DND-41 (cell line): ENCODE measurements around the gene PODXL.

Experiments
- ATAC-seq: fragments of 200-7000 bp; cut with Tn5 transposase; 3 replicates; pipeline ENCODE4 v1.9.1; 2021; ENCODE audit warnings: low read depth; ENCODE audit not compliant: insufficient read depth
- DNase-seq: peaks from one replicate; pipeline ENCODE4 v3.0.0-alpha.2; 2020
- H2AFZ ChIP-seq: 2 replicates; pipeline ENCODE4 v1.6.0; 2012; ENCODE audit warnings: low read depth, low read length
- H3K27ac ChIP-seq: 2 replicates; pipeline ENCODE4 v1.5.1; 2012; ENCODE audit warnings: low read length, inconsistent platforms
- H3K27me3 ChIP-seq: fragments of 200-600 bp; sonication (generic); 2 replicates; pipeline ENCODE4 v1.6.0; 2012; ENCODE audit warnings: low read length, mild to moderate bottlenecking, inconsistent platforms; ENCODE audit not compliant: insufficient read depth, poor library complexity
- H3K36me3 ChIP-seq: 2 replicates; pipeline ENCODE4 v1.5.1; 2012; ENCODE audit warnings: low read length, inconsistent platforms; ENCODE audit not compliant: insufficient read depth
- H3K4me1 ChIP-seq: 2 replicates; pipeline ENCODE4 v1.5.1; 2012; ENCODE audit warnings: mild to moderate bottlenecking, low read length; ENCODE audit not compliant: insufficient read depth
- H3K4me2 ChIP-seq: 2 replicates; pipeline ENCODE4 v1.6.0; 2012; ENCODE audit warnings: mild to moderate bottlenecking, moderate library complexity, low read length, inconsistent platforms; ENCODE audit not compliant: insufficient read depth
- H3K4me3 ChIP-seq, 2 experiments: fragments of 200-600 bp in 1 of 2; shearing (Covaris generic) in 1 of 2; 2 replicates each; pipeline ENCODE4 v1.5.1; 2012 to 2016; ENCODE audit warnings: inconsistent platforms in 2 of 2, low read length in 2 of 2, mild to moderate bottlenecking in 2 of 2, low read depth in 1 of 2, moderate library complexity in 1 of 2
- H3K79me2 ChIP-seq: 2 replicates; pipeline ENCODE4 v1.6.0; 2012; ENCODE audit warnings: low read length, inconsistent platforms; ENCODE audit not compliant: insufficient read depth
- H3K9ac ChIP-seq: 2 replicates; pipeline ENCODE4 v1.6.0; 2012; ENCODE audit warnings: low read depth, mild to moderate bottlenecking, inconsistent platforms, low read length, moderate library complexity
- H3K9me3 ChIP-seq: 2 replicates; pipeline ENCODE4 v1.5.1; 2012; ENCODE audit warnings: low read length, moderate library complexity, mild to moderate bottlenecking, inconsistent platforms; ENCODE audit not compliant: insufficient read depth, severe bottlenecking
- H4K20me1 ChIP-seq: 2 replicates; pipeline ENCODE4 v1.6.0; 2012; ENCODE audit warnings: low read length; ENCODE audit not compliant: insufficient read depth
- EZH2 ChIP-seq: IDR thresholded peaks from 3 replicates; pipeline ENCODE4 v1.6.1; 2012; ENCODE audit warnings: borderline replicate concordance, low read depth, mild to moderate bottlenecking, moderate library complexity, low read length, inconsistent platforms; ENCODE audit not compliant: severe bottlenecking
- TF ChIP-seq, protein P1 (sequence below): IDR thresholded peaks from 2 replicates; pipeline ENCODE4 v1.5.1; 2012; ENCODE audit warnings: borderline replicate concordance, low read length, moderate library complexity, mild to moderate bottlenecking; ENCODE audit not compliant: poor library complexity, severe bottlenecking; ENCODE audit errors: extremely low read depth

PODXL gene

DNA sequence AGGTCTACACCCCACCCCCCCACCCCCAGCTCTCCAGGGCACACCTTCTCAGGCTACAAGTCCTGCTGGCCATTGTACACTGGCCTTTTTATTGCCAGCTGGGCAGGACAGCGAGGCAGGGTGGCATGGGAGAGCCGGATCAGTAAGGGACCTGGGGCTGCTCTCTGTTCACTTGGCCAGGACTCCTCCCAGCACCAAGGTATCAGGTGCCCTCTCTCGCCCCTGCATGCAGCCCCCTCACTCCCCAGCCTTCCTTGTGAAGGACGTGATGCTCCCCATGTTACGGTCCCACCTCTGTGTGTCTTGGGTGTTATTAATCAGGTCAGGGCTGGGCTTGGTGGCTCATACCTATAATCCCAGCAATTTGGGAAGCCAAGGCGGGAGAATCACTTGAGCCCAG is 26.3 kb downstream of the PODXL start:
- Histone ChIP-seq H4K20me1 (no peaks in the 10 kb centered on the region), H3K4me3 (no peak overlapping the region), H3K79me2 (no peaks in the 10 kb centered on the region), H3K4me1 (no peaks in the 10 kb centered on the region), H3K27ac (no peak overlapping the region), H3K27me3 (no peaks in the 10 kb centered on the region), H2AFZ (no peak overlapping the region), H3K9me3 (no peaks in the 10 kb centered on the region), H3K9ac (no peak overlapping the region), H3K4me2 (no peak overlapping the region), H3K36me3 (no peaks in the 10 kb centered on the region)
- TF ChIP-seq EZH2: no peak
- TF ChIP-seq, protein P1, sequence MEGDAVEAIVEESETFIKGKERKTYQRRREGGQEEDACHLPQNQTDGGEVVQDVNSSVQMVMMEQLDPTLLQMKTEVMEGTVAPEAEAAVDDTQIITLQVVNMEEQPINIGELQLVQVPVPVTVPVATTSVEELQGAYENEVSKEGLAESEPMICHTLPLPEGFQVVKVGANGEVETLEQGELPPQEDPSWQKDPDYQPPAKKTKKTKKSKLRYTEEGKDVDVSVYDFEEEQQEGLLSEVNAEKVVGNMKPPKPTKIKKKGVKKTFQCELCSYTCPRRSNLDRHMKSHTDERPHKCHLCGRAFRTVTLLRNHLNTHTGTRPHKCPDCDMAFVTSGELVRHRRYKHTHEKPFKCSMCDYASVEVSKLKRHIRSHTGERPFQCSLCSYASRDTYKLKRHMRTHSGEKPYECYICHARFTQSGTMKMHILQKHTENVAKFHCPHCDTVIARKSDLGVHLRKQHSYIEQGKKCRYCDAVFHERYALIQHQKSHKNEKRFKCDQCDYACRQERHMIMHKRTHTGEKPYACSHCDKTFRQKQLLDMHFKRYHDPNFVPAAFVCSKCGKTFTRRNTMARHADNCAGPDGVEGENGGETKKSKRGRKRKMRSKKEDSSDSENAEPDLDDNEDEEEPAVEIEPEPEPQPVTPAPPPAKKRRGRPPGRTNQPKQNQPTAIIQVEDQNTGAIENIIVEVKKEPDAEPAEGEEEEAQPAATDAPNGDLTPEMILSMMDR: no peak
- no peak for ATAC-seq
- no peak for DNase-seq

DNA sequence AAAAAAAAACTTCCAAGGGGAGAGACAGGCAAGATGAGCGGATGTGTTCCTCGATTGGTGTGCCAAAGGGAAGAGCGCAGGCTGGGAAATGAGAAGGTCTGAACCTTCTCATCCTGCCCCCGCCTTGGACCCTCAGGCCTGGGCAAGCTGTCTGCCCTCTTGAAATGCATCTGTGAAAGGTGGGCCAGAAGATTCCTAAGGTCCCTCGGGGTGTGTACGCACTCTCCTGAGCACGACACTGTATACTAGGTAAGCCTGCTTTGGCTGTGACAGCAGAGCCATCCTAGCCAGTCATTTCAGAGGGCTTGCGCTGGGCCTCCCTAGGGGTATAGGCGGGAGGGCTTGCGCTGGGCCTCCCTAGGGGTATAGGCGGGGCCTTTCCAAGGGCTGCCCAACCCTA is 26.8 kb downstream of the PODXL start:
- TF ChIP-seq, protein P1: no peak
- no peak for TF ChIP-seq EZH2
- Histone ChIP-seq H3K9me3 (no peaks in the 10 kb centered on the region), H3K4me3 (no peak overlapping the region), H3K9ac (no peak overlapping the region), H3K27me3 (no peaks in the 10 kb centered on the region), H2AFZ (no peak overlapping the region), H4K20me1 (no peaks in the 10 kb centered on the region), H3K79me2 (no peaks in the 10 kb centered on the region), H3K4me2 (no peak overlapping the region), H3K27ac (no peak overlapping the region), H3K36me3 (no peaks in the 10 kb centered on the region), H3K4me1 (no peaks in the 10 kb centered on the region)
- no peak for DNase-seq
- no peak for ATAC-seq

DNA sequence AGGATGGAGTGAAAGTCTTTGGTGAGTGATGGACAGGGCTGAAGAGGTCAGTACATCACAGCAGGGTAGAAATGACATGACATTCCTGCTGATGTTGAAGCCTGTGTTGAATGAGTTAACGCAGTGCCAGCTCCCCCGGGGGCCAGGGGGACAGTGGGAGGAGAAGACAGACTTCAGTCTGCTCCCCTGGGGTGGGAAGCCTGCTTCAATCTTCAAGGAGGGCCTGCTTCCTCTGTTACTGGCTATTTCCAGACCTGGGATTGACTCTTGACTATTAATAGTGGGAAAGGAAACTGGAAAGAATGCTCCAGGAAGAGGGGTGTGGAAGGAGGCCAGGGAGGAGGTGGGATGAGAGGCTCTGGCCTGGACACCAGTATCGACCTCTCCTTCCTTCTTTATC is 27.2 kb downstream of the PODXL start:
- no peak overlapping the region for H2AFZ ChIP-seq
- TF ChIP-seq EZH2: no peak
- no peak overlapping the region for H3K4me3 ChIP-seq
- no peaks in the 10 kb centered on the region for H3K27me3 ChIP-seq
- no peaks in the 10 kb centered on the region for H3K79me2 ChIP-seq
- H3K9ac ChIP-seq: no peak overlapping the region
- no peak overlapping the region for H3K27ac ChIP-seq
- H4K20me1 ChIP-seq: no peaks in the 10 kb centered on the region
- no peak for DNase-seq
- no peak overlapping the region for H3K4me2 ChIP-seq
- no peak for ATAC-seq
- no peaks in the 10 kb centered on the region for H3K36me3 ChIP-seq
- H3K4me1 ChIP-seq: no peaks in the 10 kb centered on the region
- H3K9me3 ChIP-seq: no peaks in the 10 kb centered on the region

DNA sequence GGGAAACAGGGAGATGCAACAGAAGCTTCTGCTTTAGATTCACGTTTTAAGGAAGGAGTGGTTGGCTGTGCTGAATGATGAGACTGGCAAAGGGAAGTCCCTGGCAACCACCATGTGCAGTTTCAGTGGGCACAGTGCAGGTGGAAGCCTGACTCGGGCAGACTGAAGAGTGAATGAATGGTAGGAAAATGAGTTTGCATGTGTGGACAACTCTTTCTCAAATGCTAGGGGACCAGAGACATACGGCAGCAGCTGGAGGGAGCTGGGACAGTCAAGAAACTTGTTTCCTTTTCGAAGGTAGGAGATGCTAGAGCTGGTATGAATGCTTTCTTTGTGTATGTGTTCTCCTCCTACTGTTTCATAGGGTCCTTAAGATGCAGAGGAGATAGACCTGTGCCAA is 29.0 kb downstream of the PODXL start:
- ATAC-seq (no peak), DNase-seq (no peak)
- TF ChIP-seq EZH2: no peak
- TF ChIP-seq, protein P1: no peak
- Histone ChIP-seq H3K27ac (no peak overlapping the region), H3K79me2 (no peaks in the 10 kb centered on the region), H3K27me3 (no peaks in the 10 kb centered on the region), H3K4me3 (no peak overlapping the region), H4K20me1 (no peaks in the 10 kb centered on the region), H3K4me2 (no peak overlapping the region), H3K9ac (no peak overlapping the region), H3K4me1 (peaks cover 7% of the 10 kb centered on the region), H2AFZ (no peak overlapping the region), H3K9me3 (no peaks in the 10 kb centered on the region), H3K36me3 (no peaks in the 10 kb centered on the region)
